ENCODE data around the gene SGPL1. TPM values are rescaled to one million over a fixed set of nuclear protein-coding genes. Genes with fewer than 3 reads are reported as not detected.
"Not testable (repeated sequence)": the region's sequence is repeated elsewhere in the genome, so short reads cannot be mapped to it uniquely, and the experiment has no call there.

The SGPL1 gene
- total RNA-seq, 3 donors from 2014 or later (not counting 1 experiment from before 2014, with no cell fraction given), result 33.7 to 48.4 (median 47.8) TPM

- ATAC-seq (peak in 2 of 3 donors; percentile 43 to 47), DNase-seq (no peak)
- TF ChIP-seq, protein P1, sequence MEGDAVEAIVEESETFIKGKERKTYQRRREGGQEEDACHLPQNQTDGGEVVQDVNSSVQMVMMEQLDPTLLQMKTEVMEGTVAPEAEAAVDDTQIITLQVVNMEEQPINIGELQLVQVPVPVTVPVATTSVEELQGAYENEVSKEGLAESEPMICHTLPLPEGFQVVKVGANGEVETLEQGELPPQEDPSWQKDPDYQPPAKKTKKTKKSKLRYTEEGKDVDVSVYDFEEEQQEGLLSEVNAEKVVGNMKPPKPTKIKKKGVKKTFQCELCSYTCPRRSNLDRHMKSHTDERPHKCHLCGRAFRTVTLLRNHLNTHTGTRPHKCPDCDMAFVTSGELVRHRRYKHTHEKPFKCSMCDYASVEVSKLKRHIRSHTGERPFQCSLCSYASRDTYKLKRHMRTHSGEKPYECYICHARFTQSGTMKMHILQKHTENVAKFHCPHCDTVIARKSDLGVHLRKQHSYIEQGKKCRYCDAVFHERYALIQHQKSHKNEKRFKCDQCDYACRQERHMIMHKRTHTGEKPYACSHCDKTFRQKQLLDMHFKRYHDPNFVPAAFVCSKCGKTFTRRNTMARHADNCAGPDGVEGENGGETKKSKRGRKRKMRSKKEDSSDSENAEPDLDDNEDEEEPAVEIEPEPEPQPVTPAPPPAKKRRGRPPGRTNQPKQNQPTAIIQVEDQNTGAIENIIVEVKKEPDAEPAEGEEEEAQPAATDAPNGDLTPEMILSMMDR (IDR thresholded peaks at IDR 0.05), result no peak
- no peak overlapping the region for H3K27ac ChIP-seq (ENCODE audit: low read length)
- Mint-ChIP-seq H3K27me3 (ENCODE audit: low read depth in 2 of 2) (no peaks in the 10 kb centered on the region), H3K27ac (peak overlapping the region; percentile 10 to 58), H3K9me3 (no peaks in the 10 kb centered on the region), H3K4me1 (peaks cover 16 to 18% of the 10 kb centered on the region in 2 donors), H3K36me3 (peaks cover 31% of the 10 kb centered on the region), H3K4me3 (no peak overlapping the region)
- intact Hi-C loops (cut with micrococcal nuclease), result no loop called here
- H3K36me3 ChIP-seq (ENCODE audit: control insufficient read depth, insufficient read depth, low read length), result peaks cover 52% of the 10 kb centered on the region
- H3K27me3 ChIP-seq (ENCODE audit: control insufficient read depth, insufficient read depth, low read length), result no peaks in the 10 kb centered on the region
- H3K4me3 ChIP-seq (ENCODE audit: low read length), result no peak overlapping the region
- peaks cover 10% of the 10 kb centered on the region for H3K4me1 ChIP-seq (ENCODE audit: control insufficient read depth, insufficient read depth, low read length)
- WGBS (ENCODE audit: insufficient coverage), result 27% methylated on average over 1 of the region's 2 CpGs
- no peaks in the 10 kb centered on the region for H3K9me3 ChIP-seq (ENCODE audit: control insufficient read depth, insufficient read depth, low read length)
Measured at GRCh38 chr10:70856454-70856853, 40.7 kb downstream of the SGPL1 start.

DNA sequence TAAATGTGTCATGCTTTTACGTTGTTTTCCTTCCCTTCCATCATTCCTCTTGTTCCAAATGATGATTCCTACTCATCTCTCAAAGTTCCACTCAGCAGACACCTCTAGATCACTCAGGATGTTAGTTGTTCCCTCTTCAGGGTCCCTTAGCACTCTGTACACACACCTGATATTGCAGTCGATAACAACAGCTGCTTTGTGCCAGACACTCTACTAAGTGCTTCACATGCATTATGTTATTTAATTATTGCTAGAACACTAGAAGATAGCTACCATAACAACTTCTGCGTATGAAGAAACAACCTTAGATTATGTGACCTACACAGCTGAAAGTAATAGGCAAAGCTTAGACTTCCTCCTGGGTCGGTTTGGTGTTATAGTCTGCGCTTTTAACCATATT, 43.0 kb downstream of the SGPL1 start:
- TF ChIP-seq, protein P1 (IDR thresholded peaks at IDR 0.05), result no peak
- Histone ChIP-seq H3K4me3 (ENCODE audit: low read length) (no peak overlapping the region), H3K27me3 (ENCODE audit: control insufficient read depth, insufficient read depth, low read length) (no peaks in the 10 kb centered on the region), H3K9me3 (ENCODE audit: control insufficient read depth, insufficient read depth, low read length) (no peaks in the 10 kb centered on the region), H3K36me3 (ENCODE audit: control insufficient read depth, insufficient read depth, low read length) (peaks cover 40% of the 10 kb centered on the region), H3K4me1 (ENCODE audit: control insufficient read depth, insufficient read depth, low read length) (peaks cover 10% of the 10 kb centered on the region), H3K27ac (ENCODE audit: low read length) (no peak overlapping the region)
- intact Hi-C loops (cut with micrococcal nuclease), result no loop called here
- Mint-ChIP-seq H3K4me1 (peaks cover 20 to 23% of the 10 kb centered on the region in 2 donors), H3K9me3 (no peaks in the 10 kb centered on the region), H3K36me3 (peaks cover 31% of the 10 kb centered on the region), H3K27ac (no peak overlapping the region), H3K4me3 (no peak overlapping the region), H3K27me3 (ENCODE audit: low read depth in 2 of 2) (no peaks in the 10 kb centered on the region)
- ATAC-seq (no peak), DNase-seq (no peak)
- 92% methylated on average over 4 of the region's 5 CpGs for WGBS (ENCODE audit: insufficient coverage)

GRCh38 chr10:70861495-70862197, 45.9 kb downstream of the SGPL1 start:
- H3K9me3 ChIP-seq (ENCODE audit: control insufficient read depth, insufficient read depth, low read length); H3K9me3 Mint-ChIP-seq; H3K27ac Mint-ChIP-seq; intact Hi-C loops (cut with micrococcal nuclease); H3K4me3 Mint-ChIP-seq; H3K4me3 ChIP-seq (ENCODE audit: low read length); ATAC-seq; H3K27ac ChIP-seq (ENCODE audit: low read length); H3K27me3 ChIP-seq (ENCODE audit: control insufficient read depth, insufficient read depth, low read length); DNase-seq; H3K27me3 Mint-ChIP-seq (ENCODE audit: low read depth in 2 of 2): not testable (repeated sequence)
- H3K36me3 Mint-ChIP-seq, result peaks cover 31% of the 10 kb centered on the region
- peaks cover 14% of the 10 kb centered on the region for H3K4me1 ChIP-seq (ENCODE audit: control insufficient read depth, insufficient read depth, low read length)
- H3K36me3 ChIP-seq (ENCODE audit: control insufficient read depth, insufficient read depth, low read length), result peaks cover 31% of the 10 kb centered on the region
- 97% methylated on average over 35 of the region's 42 CpGs for WGBS (ENCODE audit: insufficient coverage)
- peaks cover 32 to 40% of the 10 kb centered on the region in 2 donors for H3K4me1 Mint-ChIP-seq

DNA sequence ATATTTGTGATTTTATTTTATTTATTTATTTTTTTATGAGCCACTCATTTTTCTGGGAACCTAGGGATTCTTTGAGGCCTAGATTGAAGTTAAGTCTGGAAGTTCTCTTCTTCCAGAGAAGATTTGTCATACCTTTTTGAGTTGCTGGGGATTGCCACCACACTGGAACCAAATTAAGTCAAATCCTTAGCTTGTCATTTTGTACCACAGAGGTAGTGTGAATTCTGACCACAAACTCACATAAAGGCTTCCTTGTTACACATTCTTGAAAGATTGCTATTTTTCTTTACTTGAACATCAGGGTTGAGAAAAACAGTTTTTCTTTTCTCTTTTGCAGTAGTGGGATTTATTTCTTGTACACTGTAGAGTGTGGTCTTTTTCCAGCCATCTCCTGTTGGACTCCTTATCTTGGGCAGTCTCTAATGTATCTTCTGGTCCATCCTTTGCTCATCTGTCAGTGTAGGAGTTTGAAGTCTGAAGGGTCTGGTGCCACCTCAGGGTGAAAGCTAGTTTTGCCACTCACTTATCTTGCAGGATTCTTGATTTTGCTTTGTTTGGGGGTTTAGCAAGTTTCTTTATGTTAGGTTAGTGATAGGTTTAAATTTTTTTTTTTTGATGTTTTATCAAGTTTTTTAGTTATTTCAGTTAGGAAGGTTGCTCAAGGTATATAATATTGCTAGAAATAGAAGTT, 47.9 kb downstream of the SGPL1 start:
- no peak overlapping the region for H3K4me3 ChIP-seq (ENCODE audit: low read length)
- no peaks in the 10 kb centered on the region for H3K9me3 ChIP-seq (ENCODE audit: control insufficient read depth, insufficient read depth, low read length)
- peaks cover 21% of the 10 kb centered on the region for H3K36me3 ChIP-seq (ENCODE audit: control insufficient read depth, insufficient read depth, low read length)
- no peak for DNase-seq
- Mint-ChIP-seq H3K4me1 (peaks cover 25 to 33% of the 10 kb centered on the region in 2 donors), H3K4me3 (no peak overlapping the region), H3K9me3 (no peaks in the 10 kb centered on the region), H3K27me3 (ENCODE audit: low read depth in 2 of 2) (no peaks in the 10 kb centered on the region), H3K27ac (peak overlapping the region; percentile 42 to 61), H3K36me3 (peaks cover 27% of the 10 kb centered on the region)
- peaks cover 10% of the 10 kb centered on the region for H3K4me1 ChIP-seq (ENCODE audit: control insufficient read depth, insufficient read depth, low read length)
- ATAC-seq, result peak in 2 of 3 donors; percentile 31 to 61
- intact Hi-C loops (cut with micrococcal nuclease), result no loop called here
- no peaks in the 10 kb centered on the region for H3K27me3 ChIP-seq (ENCODE audit: control insufficient read depth, insufficient read depth, low read length)
- H3K27ac ChIP-seq (ENCODE audit: low read length), result no peak overlapping the region
- TF ChIP-seq, protein P1 (IDR thresholded peaks at IDR 0.05), result no peak

All from natural killer cell (primary cell).